Measurements from ENCODE around the gene RTL10. TPM values are rescaled to one million over a fixed set of nuclear protein-coding genes. Genes with fewer than 3 reads are reported as not detected.

The RTL10 gene
- total RNA-seq, result 22.9 TPM

GRCh38 chr22:19854778-19855503, at the start of gene RTL10, which contains the start of gene GNB1L:
Gene RTL10 (minus strand): TSS chr22:19854874. CDS start chr22:19852261, 2,613 bp downstream.
Gene GNB1L (minus strand): TSS chr22:19854874. CDS start chr22:19821355, 33,519 bp downstream.
- DNase-seq (ENCODE audit: low read depth in 2 of 3, low spot score in 2 of 3), result peak; percentile 92 to 96 (median 96)

GRCh38 chr22:19904174-19904856, 49.6 kb upstream of the RTL10 start:
- no peak for DNase-seq (ENCODE audit: low read depth in 2 of 3, low spot score in 2 of 3)

- no peak for DNase-seq (ENCODE audit: low read depth in 2 of 3, low spot score in 2 of 3)
These were observed 48.8 kb upstream of the RTL10 start for GRCh38 chr22:19903513-19903912.

- no peak for DNase-seq (ENCODE audit: low read depth in 2 of 3, low spot score in 2 of 3)
These were observed 48.4 kb upstream of the RTL10 start for GRCh38 chr22:19903031-19903430.

GRCh38 chr22:19902245-19902715, 47.6 kb upstream of the RTL10 start:
- no peak for DNase-seq (ENCODE audit: low read depth in 2 of 3, low spot score in 2 of 3)

- no peak for DNase-seq (ENCODE audit: low read depth in 2 of 3, low spot score in 2 of 3)
These were observed 47.0 kb upstream of the RTL10 start for GRCh38 chr22:19901577-19902244.

- no peak for DNase-seq (ENCODE audit: low read depth in 2 of 3, low spot score in 2 of 3)
These were observed 46.2 kb upstream of the RTL10 start for GRCh38 chr22:19900707-19901436.

GRCh38 chr22:19898831-19899567, 44.3 kb upstream of the RTL10 start:
- DNase-seq (ENCODE audit: low read depth in 2 of 3, low spot score in 2 of 3), result no peak

GRCh38 chr22:19898145-19898544, 43.5 kb upstream of the RTL10 start:
- no peak for DNase-seq (ENCODE audit: low read depth in 2 of 3, low spot score in 2 of 3)

GRCh38 chr22:19897726-19898125, 43.1 kb upstream of the RTL10 start:
- no peak for DNase-seq (ENCODE audit: low read depth in 2 of 3, low spot score in 2 of 3)

GRCh38 chr22:19896665-19897355, 42.1 kb upstream of the RTL10 start:
- DNase-seq (ENCODE audit: low read depth in 2 of 3, low spot score in 2 of 3), result no peak

GRCh38 chr22:19895160-19895849, 40.6 kb upstream of the RTL10 start:
- no peak for DNase-seq (ENCODE audit: low read depth in 2 of 3, low spot score in 2 of 3)

GRCh38 chr22:19893363-19893762, 38.7 kb upstream of the RTL10 start:
- DNase-seq (ENCODE audit: low read depth in 2 of 3, low spot score in 2 of 3), result no peak

- DNase-seq (ENCODE audit: low read depth in 2 of 3, low spot score in 2 of 3), result no peak
These were observed 38.3 kb upstream of the RTL10 start for GRCh38 chr22:19892925-19893324.

GRCh38 chr22:19892257-19892879, 37.7 kb upstream of the RTL10 start:
- no peak for DNase-seq (ENCODE audit: low read depth in 2 of 3, low spot score in 2 of 3)

- DNase-seq (ENCODE audit: low read depth in 2 of 3, low spot score in 2 of 3), result peak; percentile 65 to 95 (median 88)
These were observed 36.9 kb upstream of the RTL10 start for GRCh38 chr22:19891317-19892256.
